ENCODE results near the gene ADAMTS17. TPM values are rescaled to one million over a fixed set of nuclear protein-coding genes. Genes with fewer than 3 reads are reported as not detected.

Gene ADAMTS17
- polyA plus RNA-seq, 3 donors, result 0.11 to 2.6 (median 0.76) TPM

DNA sequence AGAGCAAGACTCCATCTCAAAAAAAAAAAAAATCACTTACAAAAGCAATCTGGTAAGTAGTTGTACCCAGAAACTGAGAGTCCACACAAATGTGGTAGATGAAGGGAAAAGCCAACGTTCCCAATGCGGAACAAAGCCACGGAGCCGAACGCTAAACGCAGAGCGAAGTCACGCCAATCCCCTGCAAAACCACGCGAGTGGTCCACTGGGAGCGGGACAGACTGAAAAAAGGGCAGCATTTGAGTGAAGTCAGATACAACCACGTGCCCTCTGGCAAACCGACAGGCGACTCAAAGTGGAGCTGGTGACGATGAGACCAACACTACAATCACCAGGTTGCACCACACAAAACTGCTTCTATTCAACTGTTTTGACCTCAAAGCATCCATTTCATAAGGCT, 362.4 kb downstream of the ADAMTS17 start:
- no peak overlapping the region for H3K27ac ChIP-seq (ENCODE audit: low read depth, low read length)
- 93 to 97% (median 95%) methylated on average over 15 of the region's 15 CpGs for WGBS, 3 donors

DNA sequence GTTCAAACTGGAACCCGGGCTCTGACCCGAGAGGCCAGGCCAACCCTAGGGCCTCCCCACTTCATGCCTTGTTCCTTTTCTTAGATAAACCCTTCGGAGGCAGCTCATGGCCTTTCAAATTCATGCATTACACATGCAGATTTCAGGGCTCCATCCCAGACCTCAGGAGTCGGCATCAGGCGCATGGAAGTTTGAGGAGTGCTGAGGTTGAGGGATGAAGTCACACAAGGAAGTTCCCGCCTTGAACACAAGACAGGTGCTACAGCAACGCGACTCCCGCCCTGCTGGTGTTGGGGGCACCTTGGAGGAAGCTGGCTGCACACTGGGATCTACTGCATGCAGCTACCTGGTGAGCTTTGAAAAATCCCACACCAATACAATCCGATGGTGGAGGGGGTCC, 363.3 kb downstream of the ADAMTS17 start:
- WGBS, 3 donors, result 80 to 85% (median 80%) methylated on average over 10 of the region's 10 CpGs

DNA sequence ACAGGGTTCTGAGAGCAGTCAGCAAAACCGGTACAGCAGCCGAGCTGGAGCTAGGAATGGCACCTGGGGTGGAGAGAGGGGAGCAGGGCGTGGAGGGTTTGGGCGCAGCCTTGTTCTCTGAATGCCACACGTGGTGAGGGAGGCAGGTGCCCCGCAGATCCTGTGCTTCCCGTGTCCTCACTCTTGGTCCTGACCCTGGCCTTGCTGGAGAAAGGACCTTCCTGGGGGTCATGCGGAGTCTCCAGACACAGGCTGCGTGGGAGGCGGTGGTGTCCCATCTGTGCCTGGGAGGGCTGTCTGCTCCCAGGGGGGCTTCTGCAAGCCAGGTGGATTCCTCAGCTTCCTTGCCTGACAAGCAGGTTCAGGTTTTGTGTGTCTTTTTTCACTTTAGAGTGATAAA, 363.8 kb downstream of the ADAMTS17 start:
- 87 to 91% (median 88%) methylated on average over 10 of the region's 10 CpGs for WGBS, 3 donors
- H3K27ac ChIP-seq (ENCODE audit: low read depth, low read length), result no peak overlapping the region

More for the DNA sequence above, 363.3 kb downstream of the ADAMTS17 start:
- no peak overlapping the region for H3K27ac ChIP-seq (ENCODE audit: low read depth, low read length)

DNA sequence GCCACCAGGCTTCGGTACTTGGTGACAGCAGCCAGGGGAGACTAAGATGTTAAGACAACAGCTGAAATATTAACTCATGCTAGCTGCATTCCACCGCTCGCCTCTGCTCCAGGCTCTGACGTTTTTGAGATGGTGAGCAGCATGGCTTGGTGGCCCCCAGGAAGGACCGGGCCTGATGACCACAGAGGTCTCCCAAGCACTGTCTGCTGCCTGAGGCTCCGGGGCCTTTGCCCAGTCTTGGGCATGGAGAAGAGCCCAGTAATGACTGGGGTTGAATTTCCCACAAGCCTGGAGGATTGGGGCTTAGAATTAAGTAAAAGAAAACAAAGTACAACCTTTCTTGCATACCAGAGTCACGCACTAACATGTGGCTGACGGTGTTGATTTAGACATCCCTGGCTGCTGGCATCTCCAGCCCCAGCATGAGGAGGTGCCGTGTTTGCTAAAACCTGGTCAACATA, 364.9 kb downstream of the ADAMTS17 start:
- 73 to 88% (median 87%) methylated on average over 9 of the region's 9 CpGs for WGBS, 3 donors
- no peak overlapping the region for H3K27ac ChIP-seq (ENCODE audit: low read depth, low read length)

DNA sequence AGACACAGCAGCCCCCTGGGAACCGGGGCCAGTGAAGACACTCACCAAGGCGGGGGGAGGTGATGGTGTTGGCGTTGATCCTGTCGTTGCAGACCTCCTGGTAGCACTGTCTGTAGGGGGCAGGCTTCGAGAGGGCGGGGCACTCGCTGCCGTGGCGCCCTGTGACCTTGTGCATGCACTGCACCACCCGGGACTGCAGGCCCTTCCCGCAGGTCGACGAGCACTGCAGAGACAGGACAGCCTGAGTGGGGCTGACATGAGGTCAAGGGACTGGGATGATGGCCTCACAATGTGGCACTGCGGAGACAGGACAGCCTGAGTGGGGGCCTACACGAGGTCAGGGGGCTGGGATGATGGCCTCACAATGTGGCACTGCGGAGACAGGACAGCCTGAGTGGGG, 365.8 kb downstream of the ADAMTS17 start:
- 82 to 90% (median 87%) methylated on average over 16 of the region's 16 CpGs for WGBS, 3 donors

DNA sequence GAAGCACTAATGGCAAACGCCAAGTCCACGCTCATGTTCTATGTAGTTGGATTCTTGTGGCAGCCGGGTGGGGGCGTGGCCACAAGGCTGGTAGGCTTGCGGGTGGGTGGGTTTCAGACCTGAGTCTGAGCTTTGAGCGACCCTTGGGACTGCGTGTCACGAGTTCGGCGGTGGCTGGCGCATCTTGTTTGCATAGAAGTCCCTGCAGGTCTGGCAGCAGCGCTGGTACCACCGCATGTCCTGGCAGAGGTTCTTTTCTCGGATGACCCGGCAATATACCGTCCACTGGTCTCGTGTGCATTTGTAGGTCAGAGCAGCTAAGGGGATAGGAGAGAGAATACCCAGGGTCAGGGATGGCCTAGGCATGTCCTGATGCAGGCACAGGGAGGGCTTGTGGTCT, 367.5 kb downstream of the ADAMTS17 start:
- H3K27ac ChIP-seq (ENCODE audit: low read depth, low read length), result no peak overlapping the region
- WGBS, 3 donors, result 94 to 96% (median 95%) methylated on average over 17 of the region's 17 CpGs

More for the DNA sequence above, 365.8 kb downstream of the ADAMTS17 start:
- H3K27ac ChIP-seq (ENCODE audit: low read depth, low read length), result no peak overlapping the region

DNA sequence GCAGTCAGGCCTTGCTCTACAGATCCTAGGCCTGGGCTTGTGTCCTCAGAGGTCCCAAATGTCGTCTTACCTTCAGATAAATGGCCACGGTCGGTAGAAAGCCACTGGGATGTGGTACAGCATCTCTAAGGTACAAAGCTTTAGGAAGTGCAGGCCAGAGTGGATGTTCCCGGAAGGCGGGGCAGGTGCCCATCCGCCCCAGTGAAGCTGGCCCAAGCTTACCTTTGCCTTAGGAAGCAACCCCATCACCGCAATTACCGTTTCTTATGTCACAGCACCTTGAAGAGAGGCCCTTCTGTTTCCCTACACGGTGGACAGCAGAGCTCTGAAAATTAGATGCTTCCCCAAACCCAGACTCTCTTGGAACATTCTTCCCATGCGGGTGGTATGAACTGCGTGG, 368.4 kb downstream of the ADAMTS17 start:
- 95 to 97% (median 95%) methylated on average over 11 of the region's 11 CpGs for WGBS, 3 donors
- H3K27ac ChIP-seq (ENCODE audit: low read depth, low read length), result no peak overlapping the region

DNA sequence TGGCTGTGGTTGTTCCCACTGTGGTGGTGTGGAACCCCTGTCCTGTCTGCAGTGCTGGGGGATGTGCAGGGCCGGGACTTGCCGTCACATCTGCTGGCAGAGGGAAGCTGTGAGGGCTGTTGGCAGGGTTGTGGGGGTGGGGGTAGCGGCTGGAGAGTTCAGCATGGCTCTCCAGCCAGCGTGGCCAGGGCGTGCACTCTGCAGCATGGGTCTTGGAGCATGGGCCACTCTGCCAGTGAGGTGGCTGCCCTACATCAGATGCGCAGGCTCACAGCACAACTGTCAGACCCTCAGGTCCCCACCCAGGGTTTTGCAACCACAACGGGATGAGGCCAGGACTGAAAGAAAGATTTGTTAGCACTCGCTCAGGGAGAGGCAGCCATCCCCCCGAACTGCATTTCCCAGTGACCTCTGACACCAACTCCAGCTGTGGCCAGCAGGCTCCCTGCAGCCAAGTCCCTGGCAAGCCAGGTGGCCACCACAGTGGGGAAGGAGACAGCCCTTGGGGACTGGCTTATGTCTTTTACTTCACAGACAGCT, 370.8 kb downstream of the ADAMTS17 start:
- 54 to 77% (median 65%) methylated on average over 9 of the region's 9 CpGs for WGBS, 3 donors
- no peak overlapping the region for H3K27ac ChIP-seq (ENCODE audit: low read depth, low read length)

DNA sequence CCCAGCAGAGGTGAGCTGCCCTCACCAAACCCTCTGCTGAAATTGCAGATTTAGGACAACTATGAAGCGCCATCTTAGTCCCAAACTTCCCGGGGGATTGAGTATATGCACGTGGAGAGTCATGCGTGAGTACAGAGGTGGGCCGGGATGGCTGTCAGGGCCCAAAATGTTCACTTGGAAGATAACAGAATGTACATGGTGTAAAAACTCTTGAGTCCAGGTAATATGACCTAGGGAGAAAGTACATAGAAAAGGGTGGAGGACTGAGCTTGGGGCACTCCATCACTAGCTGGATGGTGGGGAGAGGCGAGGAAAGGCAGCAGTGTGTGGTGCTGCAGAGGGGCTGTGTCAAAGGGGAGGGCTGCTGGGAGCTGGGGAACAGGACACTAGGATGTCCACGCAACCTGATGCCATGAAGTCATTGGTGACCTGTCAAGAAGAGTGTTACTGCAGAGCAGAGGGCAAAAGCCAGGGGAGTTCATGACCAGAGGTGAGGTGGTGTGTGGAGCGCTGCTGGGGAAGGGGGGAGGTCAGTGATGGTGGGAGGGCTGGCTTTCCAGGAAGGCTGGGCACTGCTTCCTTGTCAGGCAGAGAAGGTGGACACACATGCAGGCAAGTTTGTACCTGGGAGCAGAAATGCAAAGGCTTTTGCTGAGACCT, 372.4 kb downstream of the ADAMTS17 start:
- 90 to 95% (median 93%) methylated on average over 8 of the region's 8 CpGs for WGBS, 3 donors
- H3K27ac ChIP-seq (ENCODE audit: low read depth, low read length), result no peak overlapping the region

DNA sequence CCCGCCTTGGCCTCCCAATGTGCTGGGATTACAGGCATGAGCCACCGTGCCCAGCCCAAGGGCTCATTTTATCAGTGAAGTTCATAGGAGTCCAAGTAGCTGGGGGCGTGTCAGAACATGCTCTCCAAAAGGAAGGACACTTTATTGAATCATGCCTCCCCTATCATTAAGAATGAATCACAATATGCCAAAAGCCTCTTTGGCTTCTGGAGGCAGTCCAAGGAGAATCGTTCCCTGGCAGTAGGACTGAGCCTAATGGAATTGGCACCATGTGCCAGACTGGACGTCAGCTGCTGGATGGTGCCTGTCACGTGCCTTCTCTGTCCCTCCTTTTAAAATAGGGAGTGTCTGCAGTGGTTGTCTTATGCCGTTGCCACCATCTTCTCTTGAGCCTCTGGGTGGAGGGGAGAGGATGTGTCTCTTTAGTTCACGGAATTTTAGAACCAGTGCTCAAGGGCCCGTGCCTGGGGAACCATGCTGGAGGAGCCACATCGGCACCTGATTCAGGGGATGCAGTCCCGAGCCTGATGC, 373.9 kb downstream of the ADAMTS17 start:
- 78 to 82% (median 80%) methylated on average over 11 of the region's 11 CpGs for WGBS, 3 donors
- no peak overlapping the region for H3K27ac ChIP-seq (ENCODE audit: low read depth, low read length)

DNA sequence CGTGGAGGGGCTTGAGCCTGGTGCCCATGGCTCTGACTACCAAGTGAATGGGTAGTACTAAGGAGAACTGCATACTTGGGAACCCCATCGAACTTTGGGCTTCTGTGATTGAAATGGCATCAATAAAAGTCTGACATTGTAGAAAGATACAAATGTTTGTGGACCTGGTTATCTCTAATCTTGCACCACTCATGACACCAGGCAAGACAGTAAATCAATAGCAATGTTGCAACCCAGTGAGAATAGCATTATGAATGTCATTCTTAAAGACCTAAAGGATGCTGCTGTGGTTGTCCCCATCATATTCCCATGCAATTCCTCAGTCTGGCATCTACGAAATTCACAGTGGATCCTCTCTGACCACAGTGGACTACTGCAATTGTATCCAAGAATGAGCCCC, 375.0 kb downstream of the ADAMTS17 start:
- WGBS, 3 donors, result 63 to 84% (median 81%) methylated on average over 3 of the region's 3 CpGs
- H3K27ac ChIP-seq (ENCODE audit: low read depth, low read length), result no peak overlapping the region

DNA sequence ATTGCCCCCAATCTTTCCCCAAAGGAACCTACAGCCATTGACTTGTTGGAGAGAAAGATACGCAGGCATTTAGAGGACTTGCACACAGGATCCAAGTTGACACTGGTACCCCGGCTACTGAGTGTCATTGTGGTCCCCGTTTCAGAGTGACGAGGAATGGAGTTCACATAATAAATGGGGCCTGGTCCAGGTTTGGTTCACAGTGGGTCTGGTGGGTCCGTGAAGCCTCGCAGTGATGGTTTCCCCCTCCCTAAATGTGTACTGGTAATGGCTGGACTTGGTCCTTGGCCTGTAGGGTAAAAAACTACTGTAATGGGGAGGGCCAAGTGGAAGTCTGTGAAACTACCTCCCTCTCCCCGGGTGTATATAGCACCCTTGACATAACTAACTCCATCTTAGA, 376.4 kb downstream of the ADAMTS17 start:
- 95 to 99% (median 97%) methylated on average over 7 of the region's 7 CpGs for WGBS, 3 donors
- no peak overlapping the region for H3K27ac ChIP-seq (ENCODE audit: low read depth, low read length)

DNA sequence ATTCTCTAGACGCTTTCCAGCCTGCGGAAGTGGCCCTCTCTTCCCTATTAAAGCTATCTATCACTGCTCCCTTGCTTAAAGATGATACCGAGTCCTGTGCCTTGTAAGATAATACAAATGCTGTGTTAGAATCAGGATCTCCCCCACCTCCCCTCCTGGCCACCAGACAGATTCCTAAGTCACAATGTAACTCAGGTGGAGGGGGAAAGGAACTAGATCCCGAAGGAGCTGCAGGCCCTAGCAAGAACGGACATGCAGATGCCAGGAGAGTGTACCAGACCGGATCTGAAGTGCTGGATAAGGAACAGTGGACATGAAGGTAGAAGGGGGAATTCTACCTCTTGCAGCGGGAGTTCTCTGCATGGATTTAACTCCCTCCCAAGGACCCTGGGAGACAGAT, 377.8 kb downstream of the ADAMTS17 start:
- H3K27ac ChIP-seq (ENCODE audit: low read depth, low read length), result no peak overlapping the region
- WGBS, 3 donors, result 94 to 97% (median 94%) methylated on average over 7 of the region's 7 CpGs

DNA sequence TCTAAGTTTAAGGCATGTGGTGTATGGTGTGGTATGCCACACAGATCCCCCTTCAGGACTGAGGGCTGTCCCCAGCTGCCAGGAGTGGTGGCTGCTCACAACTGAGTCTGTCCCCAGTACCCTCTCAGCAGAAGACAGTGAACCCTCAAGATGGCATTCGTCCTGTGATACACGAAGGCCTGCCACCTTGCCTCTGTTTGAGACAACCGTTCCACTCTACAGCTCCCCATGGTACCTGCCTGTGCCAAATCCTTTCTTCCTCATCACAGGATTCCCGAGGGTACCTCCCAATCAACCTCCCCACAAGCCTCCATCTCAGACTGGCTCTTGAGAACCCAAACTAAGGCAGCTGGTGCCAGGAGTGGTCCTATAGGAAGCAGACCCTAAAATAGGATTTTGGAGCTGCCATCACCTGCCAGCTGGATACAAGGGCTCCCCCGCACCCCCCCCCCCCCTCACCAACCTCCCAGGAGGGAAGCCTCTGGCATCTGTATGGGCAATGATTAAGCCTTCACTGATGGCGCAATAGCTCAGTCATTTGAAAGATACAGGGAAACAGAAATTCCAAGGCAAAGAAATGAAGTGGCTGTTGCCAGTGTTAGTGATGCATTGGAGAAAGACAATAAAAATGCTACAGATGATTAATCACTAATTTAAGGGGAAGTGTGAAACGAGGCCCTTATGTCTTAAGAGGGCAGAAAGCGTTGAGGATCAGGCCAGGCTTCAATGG, 378.5 kb downstream of the ADAMTS17 start:
- 63 to 72% (median 66%) methylated on average over 8 of the region's 8 CpGs for WGBS, 3 donors
- no peak overlapping the region for H3K27ac ChIP-seq (ENCODE audit: low read depth, low read length)

DNA sequence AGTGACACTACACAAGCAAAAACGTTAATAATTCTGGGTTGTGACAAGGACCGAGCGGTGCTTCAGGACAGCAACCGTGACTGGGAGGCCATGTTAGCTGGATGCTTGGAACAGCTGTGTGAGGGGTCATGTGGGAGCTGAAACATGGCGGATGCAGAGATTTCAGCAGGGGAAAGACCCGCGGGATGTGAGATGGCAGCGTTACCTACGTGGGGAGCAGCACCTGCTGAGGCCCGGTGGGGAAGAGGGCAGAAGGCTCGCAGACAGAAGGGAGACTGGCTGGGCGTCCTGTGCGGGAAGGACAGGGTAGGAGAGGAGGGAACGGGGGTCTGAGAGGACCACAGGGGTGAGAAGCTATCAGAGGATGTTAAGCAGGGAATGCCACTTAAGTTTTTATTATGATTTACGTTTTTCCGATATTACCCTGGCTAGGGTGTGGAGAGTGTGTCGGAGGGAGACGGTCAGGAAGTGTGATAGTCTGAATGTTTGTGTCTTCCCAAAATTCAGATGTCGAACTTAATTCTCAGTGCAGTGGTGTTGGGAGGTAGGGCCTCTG, 379.7 kb downstream of the ADAMTS17 start:
- H3K27ac ChIP-seq (ENCODE audit: low read depth, low read length), result no peak overlapping the region
- 91 to 94% (median 93%) methylated on average over 19 of the region's 19 CpGs for WGBS, 3 donors

DNA sequence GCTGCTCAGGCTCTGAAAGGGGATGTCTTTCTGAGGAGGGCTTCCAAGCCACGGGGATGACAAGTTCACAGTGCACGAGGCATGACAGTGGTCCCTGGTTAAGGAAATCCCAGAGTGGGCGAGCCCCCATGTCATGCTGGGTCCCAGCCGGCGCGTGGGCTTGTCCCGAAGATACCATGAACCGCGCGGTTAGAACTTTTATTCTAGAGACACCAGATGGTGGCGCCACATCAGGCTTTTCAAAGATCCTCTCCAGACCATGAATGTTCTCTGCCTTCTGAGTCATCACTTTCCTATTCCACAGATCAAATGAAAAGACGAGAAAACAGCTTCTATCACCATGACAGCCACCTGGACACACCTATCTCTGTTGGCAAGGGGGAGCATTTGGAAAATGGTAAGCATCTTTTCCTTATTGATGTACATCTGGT, 380.7 kb downstream of the ADAMTS17 start:
- no peak overlapping the region for H3K27ac ChIP-seq (ENCODE audit: low read depth, low read length)
- WGBS, 3 donors, result 37 to 48% (median 42%) methylated on average over 12 of the region's 12 CpGs

DNA sequence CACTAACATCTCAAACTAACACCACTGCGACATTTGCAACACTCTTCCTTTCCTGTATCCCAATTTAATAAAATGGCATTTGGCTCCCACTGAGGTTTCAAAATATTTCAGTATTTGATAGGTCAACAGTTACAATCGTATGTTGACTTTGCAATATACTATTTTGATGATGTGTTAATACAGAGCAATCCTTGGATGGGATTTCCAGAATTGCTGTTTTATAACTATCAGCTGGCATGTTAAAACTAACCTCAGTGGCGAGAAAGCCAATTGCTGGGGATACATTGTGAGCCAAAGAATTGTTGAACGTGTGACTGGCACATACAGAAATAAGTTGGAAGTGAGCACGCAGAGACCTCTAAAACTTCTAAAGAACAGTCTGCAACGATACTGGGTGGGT, 382.4 kb downstream of the ADAMTS17 start:
- H3K27ac ChIP-seq (ENCODE audit: low read depth, low read length), result no peak overlapping the region
- 84 to 88% (median 87%) methylated on average over 6 of the region's 6 CpGs for WGBS, 3 donors

DNA sequence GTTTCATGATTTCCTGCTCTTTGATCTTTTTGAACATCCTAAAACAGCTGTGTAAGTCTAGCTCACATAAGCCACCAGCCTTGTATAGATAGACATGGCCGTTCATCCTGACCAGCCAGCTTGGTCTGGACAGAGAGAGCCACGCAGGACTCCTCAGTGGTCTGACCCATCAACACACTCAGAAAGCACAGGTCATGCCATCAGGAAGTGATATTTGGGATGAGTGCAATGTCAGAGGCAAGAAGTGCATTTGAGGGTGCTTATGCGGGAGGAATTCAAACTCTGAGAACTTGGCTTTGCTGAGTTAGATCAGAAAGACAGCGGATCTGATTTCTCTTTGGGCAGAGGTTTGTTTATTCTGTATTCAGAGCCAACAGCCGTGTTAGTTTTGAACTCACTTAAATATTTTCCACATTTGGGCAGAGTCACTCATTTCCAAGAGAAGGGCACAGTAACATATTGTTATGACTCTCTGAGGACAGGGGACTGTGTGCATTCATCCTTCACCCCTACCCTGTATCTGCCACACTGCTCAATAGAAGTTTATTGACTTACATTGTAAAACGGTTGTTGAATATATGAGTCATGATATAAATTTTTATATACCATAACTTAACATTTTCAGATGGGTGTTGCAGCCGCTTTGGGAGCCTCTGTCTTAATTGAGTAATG, 383.2 kb downstream of the ADAMTS17 start:
- H3K27ac ChIP-seq (ENCODE audit: low read depth, low read length), result no peak overlapping the region
- 77 to 84% (median 79%) methylated on average over 7 of the region's 7 CpGs for WGBS, 3 donors

DNA sequence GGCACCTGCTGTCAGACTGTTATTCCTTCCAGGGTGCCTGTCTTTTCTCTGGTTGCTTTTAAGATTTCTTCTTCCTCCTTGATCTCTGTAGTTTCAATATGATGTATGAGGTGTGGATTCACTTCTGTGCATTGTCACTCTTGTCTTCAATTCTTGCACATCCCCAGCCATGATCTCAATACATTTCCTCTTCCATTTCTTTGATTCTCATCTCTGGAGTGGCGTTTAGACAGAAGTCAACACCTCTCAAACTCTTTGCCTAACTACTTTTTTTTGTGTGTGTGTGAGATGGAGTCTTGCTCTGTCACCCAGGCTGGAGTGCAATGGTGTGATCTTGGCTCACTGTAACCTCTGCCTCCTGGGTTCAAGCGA, 384.1 kb downstream of the ADAMTS17 start:
- WGBS, 3 donors, result 87 to 93% (median 89%) methylated on average over 2 of the region's 2 CpGs
- H3K27ac ChIP-seq (ENCODE audit: low read depth, low read length), result no peak overlapping the region
